Fibroblast of skin of right biceps (primary cell): Measurements from ENCODE around the gene TRAPPC3.

Experiments
- DNase-seq: peaks from one replicate; pipeline ENCODE4 v3.0.0-alpha.2; 2013

TRAPPC3 gene

GRCh38 chr1:36097693-36098585, 51.3 kb downstream of the TRAPPC3 start:
- DNase-seq: no peak

GRCh38 chr1:36096500-36097432, 52.5 kb downstream of the TRAPPC3 start:
- peak; percentile 29 for DNase-seq

- no peak for DNase-seq
Observed at GRCh38 chr1:36095760-36096405, 53.4 kb downstream of the TRAPPC3 start.

GRCh38 chr1:36094621-36095061, 54.6 kb downstream of the TRAPPC3 start:
- DNase-seq: no peak

- DNase-seq: no peak
Observed at GRCh38 chr1:36093929-36094328, 55.4 kb downstream of the TRAPPC3 start.

GRCh38 chr1:36093226-36093625, 56.1 kb downstream of the TRAPPC3 start:
- DNase-seq: no peak

- no peak for DNase-seq
Observed at GRCh38 chr1:36092798-36093185, 56.5 kb downstream of the TRAPPC3 start.

GRCh38 chr1:36092166-36092797, 57.0 kb downstream of the TRAPPC3 start:
- DNase-seq: no peak

- DNase-seq: no peak
Observed at GRCh38 chr1:36091698-36092097, 57.6 kb downstream of the TRAPPC3 start.

GRCh38 chr1:36091141-36091540, 58.1 kb downstream of the TRAPPC3 start:
- DNase-seq: no peak

GRCh38 chr1:36089393-36090121, 59.7 kb downstream of the TRAPPC3 start:
- DNase-seq: peak; percentile 31

GRCh38 chr1:36088577-36089392, 60.5 kb downstream of the TRAPPC3 start, which contains the start of gene ADPRS:
Gene ADPRS, plus strand, starts transcription at chr1:36088892. Its CDS starts 13 bp downstream, at chr1:36088905.
- peak; percentile 90 for DNase-seq

GRCh38 chr1:36088265-36088576, 61.1 kb downstream of the TRAPPC3 start:
- DNase-seq: no peak

GRCh38 chr1:36087233-36088123, 61.8 kb downstream of the TRAPPC3 start:
- no peak for DNase-seq
